ENCODE results near the gene KCNAB2. TPM values are rescaled to one million over a fixed set of nuclear protein-coding genes. Genes with fewer than 3 reads are reported as not detected.

The KCNAB2 gene
- total and polyA plus RNA-seq, 4 donors: 1.8 to 5.9 (median 4.5) TPM

DNA sequence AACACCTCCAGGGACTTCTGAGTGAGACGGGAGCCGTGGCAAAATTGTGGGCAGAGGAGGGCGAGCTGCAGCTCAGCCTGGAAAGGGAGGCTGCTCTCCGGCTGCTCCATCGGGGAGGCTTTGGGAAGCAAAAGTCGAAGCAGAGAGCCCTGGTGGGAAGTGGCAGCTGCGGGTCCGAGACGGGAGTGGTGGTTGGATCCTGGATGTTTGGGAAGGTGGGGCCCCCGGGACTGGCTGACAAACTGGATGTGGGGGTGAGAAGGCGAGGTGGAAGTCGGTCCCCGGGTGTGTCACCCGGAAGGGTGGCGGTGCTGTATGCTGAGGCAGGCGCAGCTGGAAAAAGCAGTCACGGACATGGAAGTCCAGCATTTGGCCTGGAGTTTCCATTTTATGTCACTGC is 52.1 kb downstream of the KCNAB2 start (continued):
- TF ChIP-seq, protein P1, sequence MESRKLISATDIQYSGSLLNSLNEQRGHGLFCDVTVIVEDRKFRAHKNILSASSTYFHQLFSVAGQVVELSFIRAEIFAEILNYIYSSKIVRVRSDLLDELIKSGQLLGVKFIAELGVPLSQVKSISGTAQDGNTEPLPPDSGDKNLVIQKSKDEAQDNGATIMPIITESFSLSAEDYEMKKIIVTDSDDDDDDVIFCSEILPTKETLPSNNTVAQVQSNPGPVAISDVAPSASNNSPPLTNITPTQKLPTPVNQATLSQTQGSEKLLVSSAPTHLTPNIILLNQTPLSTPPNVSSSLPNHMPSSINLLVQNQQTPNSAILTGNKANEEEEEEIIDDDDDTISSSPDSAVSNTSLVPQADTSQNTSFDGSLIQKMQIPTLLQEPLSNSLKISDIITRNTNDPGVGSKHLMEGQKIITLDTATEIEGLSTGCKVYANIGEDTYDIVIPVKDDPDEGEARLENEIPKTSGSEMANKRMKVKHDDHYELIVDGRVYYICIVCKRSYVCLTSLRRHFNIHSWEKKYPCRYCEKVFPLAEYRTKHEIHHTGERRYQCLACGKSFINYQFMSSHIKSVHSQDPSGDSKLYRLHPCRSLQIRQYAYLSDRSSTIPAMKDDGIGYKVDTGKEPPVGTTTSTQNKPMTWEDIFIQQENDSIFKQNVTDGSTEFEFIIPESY (IDR thresholded peaks at IDR 0.05): no peak

DNA sequence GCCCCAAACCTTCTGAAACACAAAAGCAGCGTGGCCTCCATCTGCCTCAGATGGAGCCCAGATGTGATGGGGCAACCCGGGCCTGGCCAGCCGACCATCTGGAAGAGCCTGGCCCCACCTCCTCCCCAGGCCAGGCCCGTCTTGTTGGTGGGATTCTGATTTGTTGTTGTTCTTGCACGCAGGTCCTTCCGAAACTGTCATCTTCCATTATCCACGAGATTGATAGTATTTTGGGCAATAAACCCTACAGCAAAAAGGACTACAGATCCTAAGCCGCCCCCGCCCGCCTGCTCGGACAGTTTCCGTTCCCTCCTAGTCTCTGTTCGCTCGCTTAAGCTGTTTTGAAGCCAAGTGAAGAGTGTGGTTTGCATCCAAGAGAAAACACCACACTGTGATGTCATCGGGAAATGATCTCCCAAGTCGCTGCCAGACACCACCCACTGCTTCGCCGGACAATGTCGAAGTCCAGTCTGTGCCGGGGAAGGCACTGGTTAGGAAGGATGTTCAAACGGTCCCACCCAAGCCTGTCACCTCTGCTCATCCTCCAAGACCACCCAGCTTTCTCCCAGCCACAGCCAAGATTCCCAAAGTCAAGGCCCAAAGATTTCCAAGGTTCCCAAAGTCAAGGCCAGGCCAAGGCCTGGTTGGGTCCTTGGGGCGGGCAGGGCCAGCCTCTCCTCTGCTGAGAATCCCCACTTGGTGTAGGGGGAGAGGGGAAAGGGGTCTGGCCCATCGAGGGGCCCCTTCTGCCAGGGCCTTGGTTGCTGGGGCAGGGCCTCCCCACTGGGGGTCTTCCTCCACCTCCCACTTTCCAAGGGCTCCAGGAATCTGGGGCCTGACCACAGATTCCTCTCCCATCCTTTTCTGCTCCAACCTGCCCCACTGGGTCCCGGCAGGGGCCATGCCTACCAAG is 52.9 kb downstream of the KCNAB2 start:
- H3K4me1 ChIP-seq (ENCODE audit: control insufficient read depth in 4 of 4, insufficient read depth in 4 of 4, low read length in 3 of 4): no peaks in the 10 kb centered on the region
- no peak for DNase-seq (ENCODE audit: low spot score)
- no peaks in the 10 kb centered on the region for H3K9me3 ChIP-seq (ENCODE audit: control insufficient read depth in 4 of 4, low read length in 3 of 4)
- H3K27ac ChIP-seq (ENCODE audit: low read depth in 1 of 2, low read length in 2 of 2): no peak overlapping the region
- 86% methylated on average over 24 of the region's 24 CpGs for WGBS
- TF ChIP-seq, protein P1 (IDR thresholded peaks at IDR 0.05): no peak
- TF ChIP-seq YY1 (IDR thresholded peaks at IDR 0.05) (no peak), HNF4G (IDR thresholded peaks at IDR 0.05) (no peak), FOXA1 (IDR thresholded peaks at IDR 0.05) (no peak), JUND (IDR thresholded peaks at IDR 0.05) (no peak), FOXA2 (IDR thresholded peaks at IDR 0.05) (no peak), RXRA (IDR thresholded peaks at IDR 0.05) (no peak), TAF1 (conservative IDR thresholded peaks at IDR 0.05) (no peak), HNF4A (conservative IDR thresholded peaks at IDR 0.05) (no peak), EGR1 (IDR thresholded peaks at IDR 0.05; ENCODE audit: low read depth in 2 of 2) (no peak), NR2F2 (IDR thresholded peaks at IDR 0.05) (no peak), GABPA (IDR thresholded peaks at IDR 0.05 in 1 of 2, conservative IDR thresholded peaks at IDR 0.05 in 1 of 2) (no peak), SP1 (IDR thresholded peaks at IDR 0.05) (no peak), RAD21 (IDR thresholded peaks at IDR 0.05) (no peak)
- TF ChIP-seq, protein P2, sequence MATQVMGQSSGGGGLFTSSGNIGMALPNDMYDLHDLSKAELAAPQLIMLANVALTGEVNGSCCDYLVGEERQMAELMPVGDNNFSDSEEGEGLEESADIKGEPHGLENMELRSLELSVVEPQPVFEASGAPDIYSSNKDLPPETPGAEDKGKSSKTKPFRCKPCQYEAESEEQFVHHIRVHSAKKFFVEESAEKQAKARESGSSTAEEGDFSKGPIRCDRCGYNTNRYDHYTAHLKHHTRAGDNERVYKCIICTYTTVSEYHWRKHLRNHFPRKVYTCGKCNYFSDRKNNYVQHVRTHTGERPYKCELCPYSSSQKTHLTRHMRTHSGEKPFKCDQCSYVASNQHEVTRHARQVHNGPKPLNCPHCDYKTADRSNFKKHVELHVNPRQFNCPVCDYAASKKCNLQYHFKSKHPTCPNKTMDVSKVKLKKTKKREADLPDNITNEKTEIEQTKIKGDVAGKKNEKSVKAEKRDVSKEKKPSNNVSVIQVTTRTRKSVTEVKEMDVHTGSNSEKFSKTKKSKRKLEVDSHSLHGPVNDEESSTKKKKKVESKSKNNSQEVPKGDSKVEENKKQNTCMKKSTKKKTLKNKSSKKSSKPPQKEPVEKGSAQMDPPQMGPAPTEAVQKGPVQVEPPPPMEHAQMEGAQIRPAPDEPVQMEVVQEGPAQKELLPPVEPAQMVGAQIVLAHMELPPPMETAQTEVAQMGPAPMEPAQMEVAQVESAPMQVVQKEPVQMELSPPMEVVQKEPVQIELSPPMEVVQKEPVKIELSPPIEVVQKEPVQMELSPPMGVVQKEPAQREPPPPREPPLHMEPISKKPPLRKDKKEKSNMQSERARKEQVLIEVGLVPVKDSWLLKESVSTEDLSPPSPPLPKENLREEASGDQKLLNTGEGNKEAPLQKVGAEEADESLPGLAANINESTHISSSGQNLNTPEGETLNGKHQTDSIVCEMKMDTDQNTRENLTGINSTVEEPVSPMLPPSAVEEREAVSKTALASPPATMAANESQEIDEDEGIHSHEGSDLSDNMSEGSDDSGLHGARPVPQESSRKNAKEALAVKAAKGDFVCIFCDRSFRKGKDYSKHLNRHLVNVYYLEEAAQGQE (IDR thresholded peaks at IDR 0.05): no peak
- TF ChIP-seq, protein P3, sequence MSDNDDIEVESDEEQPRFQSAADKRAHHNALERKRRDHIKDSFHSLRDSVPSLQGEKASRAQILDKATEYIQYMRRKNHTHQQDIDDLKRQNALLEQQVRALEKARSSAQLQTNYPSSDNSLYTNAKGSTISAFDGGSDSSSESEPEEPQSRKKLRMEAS (IDR thresholded peaks at IDR 0.05): no peak
- TF ChIP-seq, protein P4, sequence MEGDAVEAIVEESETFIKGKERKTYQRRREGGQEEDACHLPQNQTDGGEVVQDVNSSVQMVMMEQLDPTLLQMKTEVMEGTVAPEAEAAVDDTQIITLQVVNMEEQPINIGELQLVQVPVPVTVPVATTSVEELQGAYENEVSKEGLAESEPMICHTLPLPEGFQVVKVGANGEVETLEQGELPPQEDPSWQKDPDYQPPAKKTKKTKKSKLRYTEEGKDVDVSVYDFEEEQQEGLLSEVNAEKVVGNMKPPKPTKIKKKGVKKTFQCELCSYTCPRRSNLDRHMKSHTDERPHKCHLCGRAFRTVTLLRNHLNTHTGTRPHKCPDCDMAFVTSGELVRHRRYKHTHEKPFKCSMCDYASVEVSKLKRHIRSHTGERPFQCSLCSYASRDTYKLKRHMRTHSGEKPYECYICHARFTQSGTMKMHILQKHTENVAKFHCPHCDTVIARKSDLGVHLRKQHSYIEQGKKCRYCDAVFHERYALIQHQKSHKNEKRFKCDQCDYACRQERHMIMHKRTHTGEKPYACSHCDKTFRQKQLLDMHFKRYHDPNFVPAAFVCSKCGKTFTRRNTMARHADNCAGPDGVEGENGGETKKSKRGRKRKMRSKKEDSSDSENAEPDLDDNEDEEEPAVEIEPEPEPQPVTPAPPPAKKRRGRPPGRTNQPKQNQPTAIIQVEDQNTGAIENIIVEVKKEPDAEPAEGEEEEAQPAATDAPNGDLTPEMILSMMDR (IDR thresholded peaks at IDR 0.05; ENCODE audit: low read depth, low read length, missing input control): no peak
- TF ChIP-seq, protein P5, sequence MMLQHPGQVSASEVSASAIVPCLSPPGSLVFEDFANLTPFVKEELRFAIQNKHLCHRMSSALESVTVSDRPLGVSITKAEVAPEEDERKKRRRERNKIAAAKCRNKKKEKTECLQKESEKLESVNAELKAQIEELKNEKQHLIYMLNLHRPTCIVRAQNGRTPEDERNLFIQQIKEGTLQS (IDR thresholded peaks at IDR 0.05): no peak
- no peak overlapping the region for H3K4me3 ChIP-seq (ENCODE audit: low read depth in 1 of 3, low read length in 3 of 3)
- no peaks in the 10 kb centered on the region for H3K27me3 ChIP-seq (ENCODE audit: control insufficient read depth in 4 of 4, insufficient read depth in 4 of 4, low read length in 3 of 4)
- no peak overlapping the region for H3K9ac ChIP-seq (ENCODE audit: low read depth in 1 of 2, low read length in 2 of 2)
- no peaks in the 10 kb centered on the region for H3K36me3 ChIP-seq (ENCODE audit: control insufficient read depth in 4 of 4, insufficient read depth in 3 of 4, low read depth in 1 of 4, low read length in 3 of 4)

Measured in liver (tissue), 9 donors.